Ovary (tissue), 3 donors: ENCODE measurements around the gene ATG5.

ENCODE experiments used
- CTCF ChIP-seq, 3 donors: fragments of 450-650 bp in 2 of 3; fragments of 200-600 bp in 1 of 3; IDR thresholded peaks; one replicate each; pipeline versions ENCODE4 v1.5.1 to v1.8.0; 2016 to 2022; ENCODE audit warnings: antibody characterized with exemption in 3 of 3, mild to moderate bottlenecking in 1 of 3
- POLR2A ChIP-seq: fragments of 450-650 bp; IDR thresholded peaks from one replicate; pipeline ENCODE4 v1.6.1; 2017; ENCODE audit warnings: antibody characterized with exemption, mild to moderate bottlenecking, moderate library complexity
- donor health status: DM: no; HTN: no; CAD: no.

DNA sequence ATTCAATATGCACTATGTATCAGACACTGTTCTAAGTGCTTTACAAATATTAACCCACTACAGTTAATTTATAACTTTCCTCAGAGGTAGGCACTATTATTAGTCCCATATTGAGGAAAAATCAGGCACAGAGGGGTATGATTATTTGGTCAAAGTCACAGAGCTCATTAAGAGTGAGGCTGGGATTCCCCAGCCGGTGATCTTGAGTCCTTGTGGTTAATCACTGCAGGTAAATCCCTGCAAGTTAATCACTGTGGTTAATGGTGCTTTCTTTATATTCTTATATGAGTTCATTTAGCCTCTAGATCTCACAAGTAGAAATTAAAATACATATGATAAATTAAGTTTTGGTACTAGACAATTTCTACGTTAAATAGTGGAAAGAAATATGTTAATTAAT is 44.2 kb upstream of the ATG5 start:
- no peak for TF ChIP-seq CTCF (IDR thresholded peaks at IDR 0.05)
- no peak for TF ChIP-seq POLR2A
